Stimulated activated CD4-positive, alpha-beta T cell treated with anti-CD3 and anti-CD28 coated beads, Interleukin-15, amount 100 ng/mL, for 1 hour (primary cell): ENCODE data around the gene ZNF710.
"Not testable (repeated sequence)": the region's sequence is repeated elsewhere in the genome, so short reads cannot be mapped to it uniquely, and the experiment has no call there.

Source experiments
- DNase-seq, 2 donors: peaks; one replicate each; pipeline ENCODE4 v3.0.0-alpha.2; 2020; ENCODE audit warnings: low read depth in 1 of 2, low spot score in 1 of 2

ZNF710 gene, protein sequence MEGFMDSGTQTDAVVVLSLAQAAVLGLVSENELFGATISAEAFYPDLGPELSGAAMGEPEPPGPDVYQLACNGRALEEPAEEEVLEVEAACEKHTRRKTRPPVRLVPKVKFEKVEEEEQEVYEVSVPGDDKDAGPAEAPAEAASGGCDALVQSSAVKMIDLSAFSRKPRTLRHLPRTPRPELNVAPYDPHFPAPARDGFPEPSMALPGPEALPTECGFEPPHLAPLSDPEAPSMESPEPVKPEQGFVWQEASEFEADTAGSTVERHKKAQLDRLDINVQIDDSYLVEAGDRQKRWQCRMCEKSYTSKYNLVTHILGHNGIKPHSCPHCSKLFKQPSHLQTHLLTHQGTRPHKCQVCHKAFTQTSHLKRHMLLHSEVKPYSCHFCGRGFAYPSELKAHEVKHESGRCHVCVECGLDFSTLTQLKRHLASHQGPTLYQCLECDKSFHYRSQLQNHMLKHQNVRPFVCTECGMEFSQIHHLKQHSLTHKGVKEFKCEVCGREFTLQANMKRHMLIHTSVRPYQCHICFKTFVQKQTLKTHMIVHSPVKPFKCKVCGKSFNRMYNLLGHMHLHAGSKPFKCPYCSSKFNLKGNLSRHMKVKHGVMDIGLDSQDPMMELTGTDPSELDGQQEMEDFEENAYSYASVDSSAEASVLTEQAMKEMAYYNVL

DNA sequence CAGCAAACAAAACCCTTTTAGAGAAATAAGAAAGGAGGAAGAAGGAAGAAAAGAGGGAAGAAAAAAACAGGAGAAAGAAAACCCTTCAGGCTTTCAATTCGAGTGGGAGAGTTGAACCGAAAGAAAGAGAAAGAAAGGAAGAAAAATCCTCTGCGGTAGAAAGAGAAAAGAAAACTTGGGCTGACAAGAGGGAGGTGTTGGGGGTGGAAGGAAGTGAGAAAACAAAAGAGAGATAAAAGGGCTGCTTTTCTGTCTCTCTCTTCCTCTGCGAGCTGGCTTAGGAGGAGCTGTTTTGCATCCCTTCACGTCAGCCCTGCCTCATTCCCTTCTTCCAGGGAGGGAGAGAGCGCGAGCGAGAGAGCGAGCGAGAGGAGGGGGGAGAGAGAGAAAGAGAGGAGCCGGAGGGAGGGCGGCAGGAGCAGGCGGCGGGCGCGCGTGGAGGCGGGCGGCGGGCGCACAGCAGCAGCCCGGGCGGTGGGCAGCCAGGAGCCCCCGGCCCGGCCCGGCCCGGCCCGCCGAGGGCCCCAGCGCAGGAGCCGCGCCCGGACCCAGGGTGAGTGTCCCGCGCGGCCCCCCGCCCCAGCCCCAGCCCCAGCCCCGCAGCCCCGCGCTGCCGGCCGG, at the start of gene ZNF710:
Gene ZNF710, plus strand, starts transcription at position 263 of the 621 bp plus-strand sequence. CDS start 65,814 bp downstream, outside the sequence.
- DNase-seq, result no peak

DNA sequence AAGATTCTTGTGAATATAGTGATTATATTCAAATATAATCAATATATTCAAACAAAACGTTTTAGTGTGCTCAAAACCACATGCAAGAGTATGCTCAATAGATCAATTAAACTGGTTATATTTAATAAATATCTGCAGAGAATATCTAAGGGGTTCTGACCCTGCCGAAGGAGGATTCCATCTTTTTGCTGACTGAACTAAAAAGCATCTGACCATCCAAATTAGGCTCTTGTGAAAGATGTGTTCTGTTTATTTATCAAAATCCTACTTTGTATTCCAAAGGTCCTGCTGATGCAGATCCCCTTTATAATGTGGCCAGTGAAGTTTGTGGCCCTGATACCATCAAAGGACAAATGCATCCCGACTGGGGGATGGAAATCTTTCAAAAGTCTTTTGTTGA, 46.6 kb upstream of the ZNF710 start:
- no peak for DNase-seq

DNA sequence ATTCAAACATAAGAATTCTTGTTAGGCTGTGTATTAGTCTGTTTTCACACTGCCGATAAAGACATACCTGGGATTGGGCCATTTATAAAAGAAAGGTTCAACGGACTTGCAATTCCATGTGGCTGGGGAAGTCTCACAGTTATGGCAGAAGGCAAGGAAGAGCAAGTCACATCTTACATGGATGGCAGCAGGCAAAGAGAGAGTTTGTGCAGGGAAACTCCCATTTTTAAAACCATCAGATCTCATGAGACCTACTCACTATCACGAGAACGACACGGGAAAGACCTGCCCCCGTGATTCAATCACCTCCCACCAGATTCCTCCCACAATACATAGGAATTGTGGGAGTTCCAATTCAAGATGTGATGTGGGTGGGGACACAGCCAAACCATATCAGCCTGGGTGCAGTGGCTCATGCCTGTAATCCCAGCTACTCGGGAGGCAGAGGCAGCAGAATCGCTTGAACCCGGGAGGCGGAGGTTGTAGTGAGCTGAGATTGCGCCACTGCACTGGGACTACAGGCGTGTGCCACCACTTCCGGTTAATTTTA, 45.6 kb upstream of the ZNF710 start:
- not testable (repeated sequence) for DNase-seq

DNA sequence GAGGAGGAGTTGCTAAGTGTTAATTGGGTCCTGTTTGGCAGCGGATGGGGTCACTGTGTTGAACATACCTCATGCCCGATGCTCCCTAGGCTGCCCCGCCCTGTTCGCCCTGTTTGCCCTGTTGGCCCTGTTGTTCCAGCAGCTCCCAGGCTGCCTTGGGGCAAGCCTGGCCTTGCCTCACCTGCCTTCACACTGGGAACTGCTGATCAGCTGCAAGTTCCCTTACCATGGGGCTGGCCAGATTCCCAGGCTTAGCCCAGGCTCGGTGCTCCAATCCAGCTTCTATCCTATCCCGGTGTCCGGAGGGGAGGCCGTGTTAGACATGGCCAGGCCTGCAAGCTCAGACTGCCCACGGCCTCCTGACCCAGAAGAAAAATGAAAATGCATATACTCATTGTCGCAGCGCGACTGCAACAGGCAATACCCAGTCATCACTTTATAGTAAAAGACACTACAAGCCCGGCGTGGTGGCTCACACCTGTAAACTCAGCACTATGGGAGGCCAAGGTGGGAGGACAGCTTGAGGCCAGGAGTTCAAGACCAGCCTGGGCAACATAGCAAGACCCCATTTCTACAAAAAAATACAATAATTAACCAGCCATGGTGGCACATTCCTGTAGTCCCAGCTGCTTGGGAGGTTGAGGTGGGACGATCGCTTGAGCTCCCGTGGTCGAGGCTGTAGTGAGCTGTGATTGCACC, 42.9 kb upstream of the ZNF710 start:
- no peak for DNase-seq

DNA sequence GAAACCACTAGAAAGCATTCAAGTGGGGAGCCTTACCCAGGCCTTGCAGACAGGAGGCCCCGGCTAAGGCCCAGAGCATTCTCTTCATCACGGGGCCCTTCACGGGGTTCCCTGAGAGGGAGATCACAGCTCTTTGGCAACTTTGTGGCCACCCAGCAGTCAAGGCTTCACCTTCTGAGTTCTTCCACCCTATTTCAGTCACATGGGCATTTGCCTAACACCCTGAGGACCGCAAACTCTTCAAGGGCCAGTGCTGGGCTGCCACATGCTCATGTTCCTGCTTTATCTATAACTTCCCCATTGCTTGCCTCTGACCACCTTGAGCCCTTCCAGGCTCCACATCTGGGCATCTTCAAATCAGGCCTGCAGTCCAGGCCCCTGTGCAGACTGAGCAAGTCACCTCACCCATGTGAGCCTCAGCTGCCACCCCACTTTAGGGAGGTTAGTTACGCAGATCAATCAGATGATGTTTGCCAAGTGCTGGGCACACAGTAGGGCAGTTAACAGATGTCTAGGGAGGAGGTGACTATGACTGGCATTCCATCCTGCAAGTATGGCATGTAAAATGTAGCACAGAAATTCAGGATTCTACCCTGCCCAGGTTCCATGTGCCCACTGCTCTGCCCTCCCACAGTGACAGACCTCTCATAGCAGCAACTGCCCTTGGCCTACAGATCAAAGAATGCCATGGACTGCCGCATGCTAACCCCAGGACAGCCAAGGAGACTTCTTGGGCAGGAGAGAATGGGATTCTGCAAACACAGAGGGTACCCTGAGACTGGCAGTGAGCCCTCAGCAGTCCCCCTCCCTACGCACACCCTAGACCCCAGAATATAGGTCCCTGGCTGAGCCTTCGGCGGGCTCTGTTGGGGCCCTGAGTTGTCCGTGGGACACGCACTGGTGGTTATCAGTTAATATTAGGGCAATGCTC, 37.6 kb upstream of the ZNF710 start:
- DNase-seq, result no peak

DNA sequence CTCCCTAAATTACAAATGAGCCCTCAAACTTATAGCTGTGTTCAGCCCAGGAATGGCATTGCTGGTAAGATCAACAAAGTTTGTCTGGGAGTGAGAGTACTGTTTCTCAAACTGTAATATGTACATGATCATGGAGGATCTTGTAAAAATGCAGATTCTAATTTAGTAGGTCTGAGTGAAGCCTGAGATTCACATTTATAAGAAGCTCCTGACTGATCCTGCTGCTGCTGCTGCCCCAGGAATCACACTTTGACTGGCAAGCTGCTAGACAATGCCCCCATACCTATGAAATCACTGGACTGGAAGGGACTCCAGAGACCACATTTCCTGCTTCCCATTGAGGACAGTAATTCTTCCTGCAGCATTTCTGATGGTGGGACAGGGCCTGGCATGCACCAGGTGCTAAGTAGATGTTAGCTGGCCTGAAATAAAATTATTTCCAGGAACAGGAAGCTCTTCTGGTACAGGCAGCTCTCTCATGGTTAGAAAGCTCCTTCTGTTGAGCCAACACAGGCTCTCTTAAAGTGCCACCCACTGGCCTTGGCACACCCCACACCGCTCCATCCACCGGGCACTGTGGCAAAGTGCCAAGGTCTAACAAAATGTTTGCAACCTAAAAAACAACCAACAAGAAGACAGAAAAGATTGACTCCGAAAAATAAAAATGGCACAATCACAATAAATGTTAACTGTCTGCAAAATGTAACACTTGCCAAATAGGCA, 36.7 kb upstream of the ZNF710 start:
- no peak for DNase-seq

DNA sequence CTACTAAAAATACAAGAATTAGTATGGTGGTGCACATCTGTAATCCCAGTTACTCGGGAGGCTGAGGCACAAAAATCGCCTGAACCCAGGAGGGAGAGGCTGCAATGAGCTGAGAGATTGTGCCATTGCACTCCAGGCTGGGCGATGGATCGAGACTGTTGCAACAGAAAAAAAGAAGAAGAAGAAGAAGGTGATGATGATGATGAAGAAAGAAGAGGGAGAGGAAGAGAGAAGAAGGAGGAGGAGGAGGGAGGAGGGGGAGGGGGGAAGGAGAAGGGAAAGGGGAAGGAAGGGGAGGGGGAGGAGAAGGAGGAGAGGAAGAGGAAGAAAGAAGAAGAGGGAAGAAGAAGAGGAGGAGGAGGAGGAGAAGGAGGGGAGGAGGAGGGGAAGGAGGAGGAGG, 33.2 kb upstream of the ZNF710 start:
- DNase-seq, result no peak

DNA sequence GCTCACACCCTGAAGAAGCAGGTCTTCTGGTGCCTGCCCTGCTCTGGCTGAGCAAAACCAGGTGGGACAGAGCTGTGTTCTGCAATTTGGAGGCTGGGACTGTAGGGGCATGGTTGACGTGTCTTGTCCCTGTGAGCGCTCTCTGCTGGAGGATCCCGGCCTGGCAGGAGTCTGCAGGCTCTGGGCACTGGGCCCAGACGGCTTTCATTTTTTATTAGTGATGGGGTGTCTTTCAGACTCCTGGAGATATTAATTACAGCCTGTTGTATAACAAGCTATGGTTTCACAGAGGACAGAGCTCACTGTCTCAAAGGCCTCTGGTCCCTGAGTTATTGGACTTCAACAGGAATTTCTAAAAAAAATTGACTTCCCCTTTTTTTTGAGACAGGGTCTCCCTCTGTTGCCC, 29.5 kb upstream of the ZNF710 start:
- DNase-seq, result peak in 1 of 2 donors; percentile 14

DNA sequence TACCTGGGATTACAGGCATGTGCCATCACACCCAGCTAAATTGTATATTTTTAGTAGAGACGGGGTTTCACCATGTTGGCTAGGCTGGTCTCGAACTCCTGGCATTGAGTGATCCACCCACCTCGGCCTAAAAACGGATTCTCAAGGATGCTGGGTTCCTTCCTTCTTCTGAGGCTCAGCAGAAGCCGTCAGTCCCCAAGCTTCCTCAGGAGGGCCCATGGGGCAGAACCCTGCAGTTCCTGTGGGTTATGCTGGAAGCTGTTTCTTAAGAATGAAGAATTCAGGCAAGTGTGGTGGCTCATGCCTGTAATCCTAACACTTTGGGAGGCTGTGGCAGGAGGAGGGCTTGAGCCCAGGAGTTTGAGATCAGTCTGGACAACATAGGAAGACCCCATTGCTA, 29.0 kb upstream of the ZNF710 start:
- no peak for DNase-seq

DNA sequence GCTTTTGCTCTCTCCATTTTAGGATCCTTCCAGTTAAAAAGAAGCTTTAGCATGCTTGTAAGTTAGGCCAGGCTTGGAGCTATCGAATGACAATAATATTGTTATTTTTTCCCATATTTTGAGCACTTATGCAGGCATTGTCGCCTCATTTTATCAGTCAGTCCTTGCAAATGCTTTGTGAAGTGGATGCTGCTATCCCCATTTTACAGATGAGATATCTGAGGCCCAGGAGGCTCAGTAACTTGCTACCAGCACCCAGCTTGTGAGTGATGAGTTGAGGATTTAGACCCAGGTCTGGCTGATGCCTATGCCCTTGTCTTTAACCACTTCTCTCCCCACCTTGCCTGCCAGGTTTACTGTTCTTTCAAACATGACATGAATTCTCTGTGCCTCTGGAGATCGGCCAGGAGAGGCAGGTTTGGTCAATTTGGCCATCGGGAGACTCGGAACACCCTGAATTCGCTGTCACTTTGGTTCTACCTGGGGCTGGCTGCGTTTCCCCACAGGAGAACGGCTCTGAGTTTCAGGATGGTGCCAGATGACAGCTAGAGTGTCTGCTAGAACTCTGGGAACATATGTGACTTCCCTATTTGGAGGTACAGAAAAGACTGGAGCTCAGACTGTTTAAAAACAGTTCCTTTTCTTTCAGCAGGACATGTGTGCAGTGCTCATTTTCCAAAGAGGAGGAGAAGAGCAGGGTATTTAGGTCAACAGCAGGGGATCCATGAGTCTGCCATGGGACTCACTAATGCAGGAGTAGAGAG, 25.5 kb upstream of the ZNF710 start:
- no peak for DNase-seq

DNA sequence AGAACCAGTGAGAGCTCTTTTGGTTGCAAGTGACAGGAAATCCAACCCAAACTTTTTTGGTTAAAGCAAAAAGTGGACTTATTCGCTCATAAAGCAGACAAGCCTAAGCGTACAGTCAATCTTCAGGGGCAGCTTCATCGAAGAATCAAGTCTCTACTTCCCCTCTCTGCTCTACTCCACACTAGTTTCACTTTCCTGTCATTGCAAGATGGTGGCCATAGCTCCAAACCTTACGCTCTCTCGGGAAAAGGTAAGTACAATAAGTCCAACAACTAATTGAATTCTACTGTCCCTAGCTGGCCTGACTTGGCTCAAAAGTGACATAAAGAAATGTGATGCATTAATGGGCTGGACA, 24.9 kb upstream of the ZNF710 start:
- no peak for DNase-seq

DNA sequence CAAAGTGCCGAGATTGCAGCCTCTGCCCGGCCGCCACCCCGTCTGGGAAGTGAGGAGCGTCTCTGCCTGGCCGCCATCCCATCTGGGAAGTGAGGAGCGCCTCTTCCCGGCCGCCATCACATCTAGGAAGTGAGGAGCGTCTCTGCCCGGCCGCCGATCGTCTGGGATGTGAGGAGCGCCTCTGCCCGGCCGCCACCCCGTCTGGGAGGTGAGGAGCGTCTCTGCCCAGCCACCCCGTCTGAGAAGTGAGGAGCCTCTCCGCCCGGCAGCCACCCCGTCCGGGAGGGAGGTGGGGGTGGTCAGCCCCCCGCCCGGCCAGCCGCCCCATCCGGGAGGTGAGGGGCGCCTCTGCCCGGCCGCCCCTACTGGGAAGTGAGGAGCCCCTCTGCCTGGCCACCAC, 23.3 kb upstream of the ZNF710 start:
- not testable (repeated sequence) for DNase-seq

DNA sequence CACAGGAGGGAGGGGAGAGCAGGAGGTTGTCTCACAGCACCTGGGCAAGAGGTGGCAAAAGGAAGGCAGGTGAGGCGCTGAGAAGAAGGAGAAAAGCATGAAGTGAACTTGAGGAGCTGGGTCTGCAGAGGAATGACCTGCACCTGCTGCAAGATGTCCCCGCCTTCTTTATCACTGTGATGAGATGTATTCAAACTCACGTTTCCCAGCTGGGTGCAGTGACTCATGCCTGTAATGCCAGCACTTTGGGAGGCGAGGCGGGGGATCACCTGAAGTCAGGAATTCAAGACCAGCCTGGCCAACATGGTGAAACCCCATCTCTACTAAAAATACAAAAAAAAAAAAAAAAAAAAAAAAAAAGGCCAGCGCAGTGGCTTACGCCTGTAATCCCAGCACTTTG, 22.2 kb upstream of the ZNF710 start:
- no peak for DNase-seq

DNA sequence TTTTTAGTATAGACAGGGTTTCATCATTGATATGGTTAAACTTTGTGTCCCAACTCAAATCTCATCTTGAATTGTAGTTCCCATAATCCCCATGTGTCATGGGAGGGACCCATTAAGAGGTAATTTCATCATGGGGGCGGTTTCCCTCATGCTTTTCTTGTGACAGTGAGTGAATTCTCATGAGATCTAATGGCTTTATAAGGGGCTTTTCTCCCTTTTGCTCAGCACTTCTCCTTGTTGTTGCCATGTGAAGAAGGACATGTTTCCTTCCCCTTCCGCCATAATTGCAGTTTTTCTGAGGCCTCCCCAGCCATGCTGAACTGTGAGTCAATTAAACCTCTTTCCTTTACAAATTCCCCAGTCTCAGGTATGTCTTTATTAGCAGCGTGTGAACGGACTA, 20.2 kb upstream of the ZNF710 start:
- DNase-seq, result no peak

DNA sequence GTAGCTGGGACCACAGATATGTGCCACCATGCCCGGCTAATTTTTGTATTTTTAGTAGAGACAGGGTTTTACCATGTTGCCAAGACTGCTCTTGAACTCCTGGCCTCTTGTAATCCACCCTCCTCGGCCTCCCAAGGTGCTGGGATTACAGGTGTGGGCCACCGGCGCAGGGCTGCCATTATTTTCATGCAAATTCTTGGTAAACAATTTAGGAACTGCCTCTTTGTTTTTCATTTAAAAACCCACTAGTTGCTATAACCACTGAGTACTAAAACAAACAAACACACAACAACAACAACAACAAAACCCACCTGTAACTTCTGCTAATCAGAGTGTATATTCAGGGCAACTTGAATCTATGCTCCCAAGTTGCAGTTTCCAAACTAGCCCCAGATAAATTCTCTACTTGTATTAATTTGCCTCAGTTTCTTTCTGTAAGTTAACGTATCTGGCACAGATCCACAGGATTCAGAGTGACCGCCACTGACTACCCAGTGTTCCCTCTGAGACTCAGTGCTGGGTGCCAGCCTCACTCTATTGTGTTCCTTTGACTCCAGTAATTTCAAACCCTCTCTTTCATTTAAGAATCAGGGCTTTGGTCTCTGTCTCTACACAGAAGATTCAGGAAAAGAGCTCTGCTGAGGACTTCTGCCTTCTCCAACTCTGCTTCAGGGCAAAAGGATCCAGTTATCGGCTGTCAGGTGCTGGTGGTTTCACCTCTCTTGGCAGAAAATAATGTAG, 18.6 kb upstream of the ZNF710 start:
- no peak for DNase-seq

DNA sequence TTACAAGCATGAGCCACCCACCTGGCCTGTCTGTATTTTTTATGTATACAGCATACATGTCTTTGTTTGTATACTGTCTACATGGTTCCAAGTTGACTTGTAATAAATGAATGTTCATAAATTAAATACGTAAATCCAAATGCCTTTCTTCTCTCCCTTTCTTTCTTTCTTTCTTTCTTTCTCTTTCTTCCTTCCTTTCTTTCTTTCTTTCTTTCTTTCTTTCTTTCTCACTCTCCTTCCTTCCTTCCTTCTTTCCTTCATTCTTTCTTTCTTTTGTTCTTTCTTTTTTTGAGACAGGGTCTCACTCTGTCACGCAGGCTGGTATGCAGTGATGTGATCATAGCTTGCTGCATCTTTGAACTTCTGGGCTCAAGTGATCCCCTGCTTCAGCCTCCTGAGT, 17.1 kb upstream of the ZNF710 start:
- no peak for DNase-seq

DNA sequence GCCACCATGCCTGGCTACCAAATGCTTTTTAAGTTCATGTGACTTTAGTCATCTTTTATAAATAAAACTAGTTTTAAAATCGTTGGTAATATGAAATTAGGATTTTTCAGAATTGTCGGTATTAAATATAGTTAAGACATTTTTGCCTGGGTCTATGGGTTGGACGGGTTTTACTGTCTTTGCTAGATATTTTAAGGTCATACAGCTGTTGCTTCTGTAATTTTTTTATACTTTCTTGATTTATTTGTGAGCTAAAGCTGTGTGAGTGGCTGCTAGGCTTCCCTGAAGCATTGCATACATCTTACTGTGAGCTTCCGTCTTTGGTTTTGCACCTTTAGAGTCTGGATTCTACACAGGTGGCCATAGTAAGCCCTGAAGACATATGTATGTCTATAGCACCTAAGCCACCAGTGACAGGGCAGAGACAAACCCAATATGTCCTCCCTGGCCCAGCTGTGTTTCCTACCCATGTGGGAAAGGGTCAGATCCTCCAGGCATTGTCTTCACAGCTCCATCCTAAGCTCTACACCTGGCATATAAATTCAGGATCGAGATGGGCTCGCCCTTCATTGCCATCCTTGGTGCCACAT, 16.6 kb upstream of the ZNF710 start:
- DNase-seq, result no peak

DNA sequence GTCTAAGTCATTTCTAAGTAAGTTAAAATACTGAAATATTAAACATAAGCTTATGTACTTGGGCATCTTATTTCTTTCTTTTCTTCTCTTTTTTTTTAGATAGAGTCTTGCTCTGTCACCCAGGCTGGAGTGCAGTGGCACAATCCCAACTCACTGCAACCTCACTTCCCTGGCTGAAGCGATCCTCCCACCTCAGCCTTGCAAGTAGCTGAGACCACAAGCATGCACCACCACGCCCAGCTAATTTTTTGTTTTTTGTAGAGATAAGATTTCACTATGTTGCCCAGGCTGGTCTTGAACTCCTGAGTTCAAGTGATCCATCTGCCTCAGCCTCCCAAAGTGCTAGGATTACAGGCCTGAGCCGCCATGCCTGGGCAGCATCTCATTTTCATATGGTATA, 16.0 kb upstream of the ZNF710 start:
- no peak for DNase-seq
